Pons (tissue), 1 donor: ENCODE results near the gene TMEM161A.
A peak's percentile ranks its signal among the peaks of the same experiment; 100 is the strongest.
"Not testable (repeated sequence)": the region's sequence is repeated elsewhere in the genome, so short reads cannot be mapped to it uniquely, and the experiment has no call there.

ENCODE experiments used
- DNase-seq: peaks from one replicate; pipeline ENCODE4 v3.0.0-alpha.2; 2016; ENCODE audit warnings: low spot score

The TMEM161A gene

DNA sequence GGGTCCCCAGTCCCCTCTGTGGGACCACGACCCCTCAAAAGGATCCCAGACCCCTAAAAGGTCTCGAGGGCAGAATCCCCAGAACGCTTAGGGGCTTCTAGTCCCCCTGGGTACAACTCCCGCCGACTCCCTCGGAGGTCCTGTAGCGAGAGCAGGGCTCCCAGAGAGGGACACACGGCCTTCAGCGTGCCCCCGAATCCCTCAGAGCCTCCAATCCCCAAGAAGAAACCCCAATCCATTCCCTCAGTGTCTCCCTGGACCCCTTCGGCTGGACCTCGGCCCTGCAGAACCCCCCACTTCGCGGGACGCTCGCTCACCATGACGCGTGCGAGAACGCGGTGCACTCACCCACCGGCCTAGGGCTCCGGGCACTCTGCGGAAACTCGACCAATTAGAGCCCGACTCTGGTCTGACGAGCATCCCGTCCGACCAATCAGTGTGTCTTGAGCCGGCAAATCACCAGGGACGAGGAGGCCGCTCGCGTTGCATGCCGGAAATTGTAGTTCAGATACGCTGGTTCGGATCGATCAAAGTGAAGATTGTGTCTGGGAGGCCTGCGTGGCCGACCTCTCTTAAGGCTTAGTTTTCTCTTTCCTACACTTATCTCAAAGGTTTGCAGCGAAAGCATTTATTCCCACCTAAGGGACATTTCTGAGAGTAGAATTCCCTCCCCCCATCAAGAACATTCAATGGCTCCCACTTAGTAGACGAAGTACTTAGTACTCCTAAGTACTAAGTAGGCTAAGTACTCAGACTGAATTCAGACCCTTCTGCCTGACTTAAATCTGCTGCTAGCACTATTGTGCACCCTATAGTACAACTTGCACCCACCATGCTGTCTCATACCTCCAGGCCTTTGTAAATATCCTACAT, at the start of gene TMEM161A:
Gene TMEM161A (minus strand): TSS at position 370 of the 873 bp plus-strand sequence. CDS start 50 bp downstream, at position 320.
- DNase-seq, result peak; percentile 96

DNA sequence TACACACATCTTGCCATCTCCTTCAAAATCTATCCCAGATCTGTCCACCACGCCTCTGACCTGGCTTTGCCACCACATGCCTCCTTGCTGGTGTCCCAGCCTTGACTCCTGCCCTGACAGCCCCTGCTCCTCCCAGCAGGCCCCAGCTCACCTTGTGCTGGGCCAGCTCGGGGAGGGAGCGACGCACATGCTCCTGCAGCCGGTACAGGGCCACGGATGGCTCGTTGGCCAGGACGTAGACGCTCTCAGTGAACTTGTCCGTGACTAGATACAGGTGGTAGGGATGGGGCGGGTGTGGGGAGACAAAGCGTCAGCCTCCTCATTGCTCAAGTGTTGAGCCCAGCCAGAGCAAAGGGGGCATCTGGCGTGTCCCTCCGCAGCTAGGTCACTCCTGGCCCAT, 48.5 kb upstream of the TMEM161A start:
- DNase-seq, result no peak

DNA sequence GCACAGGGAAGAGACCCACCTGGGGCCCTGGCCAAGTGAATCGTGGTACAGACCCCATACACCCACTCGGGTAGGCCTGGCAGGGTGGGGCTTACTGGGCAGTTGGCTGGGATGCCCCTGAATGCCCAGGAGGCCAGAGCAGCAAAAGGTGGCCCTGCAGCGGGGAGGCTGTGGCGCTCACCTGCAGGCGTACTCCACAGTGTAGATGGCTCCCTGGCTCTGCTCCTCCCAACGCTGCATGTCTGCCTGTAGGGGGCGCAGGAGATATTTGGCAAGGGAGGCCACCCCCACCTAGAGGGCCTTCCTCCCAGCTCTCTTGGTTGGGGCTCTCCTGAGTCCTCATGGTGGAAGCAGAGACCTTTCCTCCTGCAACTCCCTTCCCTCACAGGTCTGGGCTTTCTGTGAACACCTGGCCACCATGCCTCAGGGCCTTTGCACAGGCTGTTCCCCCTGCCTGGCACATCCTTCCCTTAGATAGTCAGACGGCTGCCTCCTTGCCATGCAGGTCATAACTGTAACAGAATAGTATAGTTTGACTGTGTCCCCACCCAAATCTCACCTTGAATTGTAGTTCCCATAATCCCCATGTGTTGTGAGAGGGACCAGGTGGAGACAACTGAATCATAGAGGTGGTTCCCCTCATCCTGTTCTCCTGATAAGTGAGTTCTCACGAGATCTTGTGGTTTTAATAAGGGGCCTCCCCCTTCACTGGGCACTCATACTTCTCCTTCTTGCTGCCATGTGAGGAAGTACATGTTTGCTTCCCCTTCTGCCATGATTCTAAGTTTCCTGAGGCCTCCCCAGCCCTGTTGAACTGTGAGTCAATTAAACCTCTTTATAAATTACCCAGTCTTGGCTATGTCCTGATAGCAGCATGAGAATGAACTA, 47.8 kb upstream of the TMEM161A start:
- DNase-seq, result no peak

DNA sequence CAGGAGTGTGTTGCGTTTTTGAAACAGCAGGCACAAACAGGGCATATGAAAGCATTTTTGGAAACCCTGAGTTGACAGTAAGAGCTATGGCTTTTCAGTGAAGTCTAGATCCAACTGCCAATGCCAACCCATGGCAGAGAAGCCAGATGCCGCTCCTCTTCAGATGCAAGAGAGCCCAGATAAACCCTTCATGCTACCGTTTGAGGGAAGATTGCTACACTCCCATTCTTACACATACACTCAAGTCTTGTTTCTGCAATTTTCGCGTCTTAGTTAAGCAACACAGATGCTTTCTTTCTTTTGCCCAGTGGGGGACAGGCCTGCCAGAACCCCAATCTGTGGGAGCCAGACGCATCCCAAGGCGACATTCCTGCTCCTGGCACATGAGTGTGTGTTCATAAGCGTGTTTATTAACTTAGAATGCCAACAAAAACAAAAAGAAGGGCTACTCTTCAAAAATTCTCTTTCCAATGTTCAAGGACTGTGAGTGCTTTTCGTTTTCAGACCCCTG, 43.3 kb upstream of the TMEM161A start:
- DNase-seq, result no peak

DNA sequence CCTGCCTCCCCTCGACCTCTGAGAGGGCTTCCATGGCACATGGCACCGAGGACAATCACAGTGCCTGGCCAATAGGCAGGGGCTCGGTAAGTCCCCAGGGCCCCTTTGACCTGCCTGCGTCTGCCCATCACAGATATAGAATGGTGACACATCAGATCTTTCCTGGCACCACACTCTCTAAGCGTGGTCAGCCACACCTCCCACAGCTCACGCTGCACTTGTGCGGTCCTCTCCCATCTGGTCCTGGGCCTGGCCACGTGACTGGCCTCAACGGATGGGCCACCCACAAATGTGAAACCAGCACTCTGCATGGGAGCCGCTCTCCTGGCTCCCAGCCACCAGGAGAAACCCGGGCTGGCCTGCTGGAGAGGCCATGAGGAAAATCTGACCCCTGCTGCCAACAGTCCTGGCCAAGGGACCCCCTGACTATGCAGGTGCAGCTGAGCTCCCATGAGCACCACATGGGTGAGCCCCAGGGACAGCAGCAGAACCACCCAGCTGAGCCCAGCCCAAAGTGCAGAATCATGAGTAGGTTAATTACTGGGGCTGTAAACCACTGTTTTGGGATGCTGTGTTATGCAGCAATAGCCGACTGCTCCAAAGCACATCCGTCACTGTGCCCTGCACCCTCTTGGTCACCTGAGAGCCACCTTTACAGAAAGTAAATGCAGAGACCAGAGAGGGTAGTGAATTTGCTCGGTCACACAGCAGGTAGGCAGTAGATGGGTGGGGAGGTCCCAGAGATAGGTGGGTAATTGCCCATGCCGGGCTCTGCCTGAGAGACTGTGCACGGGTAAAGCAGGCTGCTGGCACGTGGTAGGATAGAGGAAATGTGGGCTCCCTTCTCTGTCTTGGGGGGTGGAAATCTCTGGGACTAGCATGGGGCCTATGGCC, 41.5 kb upstream of the TMEM161A start:
- no peak for DNase-seq

DNA sequence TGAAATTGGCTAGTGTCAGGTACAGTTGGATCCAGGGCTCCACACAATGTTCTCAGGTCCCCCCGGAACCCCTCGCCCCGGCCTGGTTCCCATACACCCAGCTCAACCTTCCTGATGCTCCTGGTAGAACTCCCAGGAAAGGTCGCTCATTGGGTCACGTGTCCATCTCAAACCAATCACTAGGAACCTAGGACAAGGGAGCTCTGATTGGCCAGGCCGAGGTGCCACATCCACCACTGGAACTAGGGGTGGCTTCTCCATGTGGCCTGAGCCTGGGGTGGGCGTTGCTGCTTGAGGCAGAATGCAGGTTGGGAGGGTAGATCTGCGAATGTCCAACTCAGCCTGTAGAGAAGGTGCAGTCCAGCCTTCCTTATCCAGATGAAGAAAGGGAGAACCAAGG, 38.7 kb upstream of the TMEM161A start:
- no peak for DNase-seq

DNA sequence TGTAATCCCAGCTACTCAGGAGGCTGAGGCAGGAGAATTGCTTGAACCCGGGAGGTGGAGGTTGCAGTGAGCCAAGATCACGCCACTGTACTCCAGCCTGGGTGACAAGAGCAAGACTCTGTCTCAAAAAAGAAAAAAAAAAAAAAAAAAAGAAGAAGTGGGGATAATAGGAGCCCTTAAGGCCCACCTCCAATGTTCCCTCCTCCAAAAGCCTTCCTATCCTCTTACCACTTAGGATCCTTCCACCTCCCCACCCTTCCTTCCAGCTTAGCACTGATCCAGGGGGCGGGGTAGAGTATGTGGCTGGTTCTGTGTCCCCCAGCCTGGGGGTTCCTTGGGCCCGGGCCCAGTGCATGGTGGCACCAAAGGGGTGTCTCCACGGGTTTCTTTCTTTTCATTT, 35.0 kb upstream of the TMEM161A start:
- not testable (repeated sequence) for DNase-seq

DNA sequence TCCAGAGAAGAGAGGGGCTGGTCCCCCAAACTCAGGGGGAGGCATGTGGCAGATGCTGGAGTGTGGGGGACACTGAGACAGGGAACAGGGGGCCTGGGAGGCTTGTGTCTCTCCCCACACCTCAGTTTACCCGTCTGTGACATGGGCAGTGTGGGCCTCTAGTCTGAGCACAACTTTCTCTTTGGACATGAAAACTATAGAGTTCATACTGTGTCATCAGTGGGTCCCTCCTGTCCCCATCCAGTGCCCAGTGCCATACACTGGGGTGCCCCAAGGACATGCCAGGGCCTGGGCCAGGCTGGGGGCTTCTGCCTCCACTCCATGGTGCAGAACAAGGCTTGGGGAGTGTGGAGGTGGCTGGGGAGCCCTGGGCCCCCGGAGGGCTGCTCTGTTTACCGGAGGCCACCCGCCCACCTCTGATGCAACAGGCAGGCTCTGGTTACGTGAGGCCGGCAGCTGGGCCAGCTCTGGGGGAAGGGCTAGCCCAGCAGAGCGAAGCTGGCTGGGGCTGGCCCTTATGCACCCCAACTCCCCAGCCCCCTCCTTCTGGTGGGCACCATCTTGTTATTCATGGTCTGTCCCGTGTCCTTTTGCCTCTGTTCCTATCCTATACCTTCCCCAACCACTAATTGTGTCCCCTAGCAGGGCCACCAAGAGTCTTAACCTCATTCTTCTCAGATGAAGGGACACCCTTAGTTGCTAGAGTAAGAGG, 33.7 kb upstream of the TMEM161A start:
- no peak for DNase-seq

DNA sequence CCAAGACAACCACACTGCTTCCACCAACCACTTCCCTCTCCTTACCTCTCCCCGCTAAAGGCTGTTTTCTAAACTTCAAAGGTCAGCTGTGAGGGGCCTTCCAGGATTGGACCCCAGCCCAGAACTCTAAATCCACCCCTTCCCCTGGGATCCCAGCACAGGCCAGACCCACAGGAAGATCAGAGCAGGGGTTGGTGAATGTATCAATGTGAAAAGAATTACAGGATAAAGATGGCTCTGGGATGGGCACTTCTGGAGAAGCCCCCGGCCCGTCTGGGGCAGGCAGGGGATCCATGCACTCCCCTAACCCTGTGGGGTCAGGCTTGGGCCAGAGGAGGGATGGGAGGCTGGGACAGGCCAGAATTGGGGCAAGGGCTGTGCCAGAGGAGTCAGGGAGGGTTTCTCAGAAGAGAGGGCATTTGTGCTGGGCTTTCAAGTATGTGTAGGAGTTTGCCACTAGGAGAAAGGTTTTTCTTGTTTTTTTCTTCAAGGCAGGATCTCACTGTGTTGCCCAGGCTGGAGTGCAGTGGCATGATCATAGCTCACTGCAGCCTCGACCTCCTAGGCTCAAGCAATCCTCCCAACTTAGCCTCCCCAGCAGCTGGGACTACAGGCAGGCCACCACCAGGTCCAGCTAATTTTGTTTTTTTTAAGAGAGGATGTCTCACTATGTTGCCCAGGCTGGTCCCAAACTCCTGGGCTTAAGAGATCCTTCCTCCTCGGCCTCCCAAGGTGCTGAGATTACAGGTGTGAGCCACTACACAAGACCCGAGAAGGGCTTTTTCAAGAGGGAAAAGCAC, 32.8 kb upstream of the TMEM161A start:
- DNase-seq, result no peak

DNA sequence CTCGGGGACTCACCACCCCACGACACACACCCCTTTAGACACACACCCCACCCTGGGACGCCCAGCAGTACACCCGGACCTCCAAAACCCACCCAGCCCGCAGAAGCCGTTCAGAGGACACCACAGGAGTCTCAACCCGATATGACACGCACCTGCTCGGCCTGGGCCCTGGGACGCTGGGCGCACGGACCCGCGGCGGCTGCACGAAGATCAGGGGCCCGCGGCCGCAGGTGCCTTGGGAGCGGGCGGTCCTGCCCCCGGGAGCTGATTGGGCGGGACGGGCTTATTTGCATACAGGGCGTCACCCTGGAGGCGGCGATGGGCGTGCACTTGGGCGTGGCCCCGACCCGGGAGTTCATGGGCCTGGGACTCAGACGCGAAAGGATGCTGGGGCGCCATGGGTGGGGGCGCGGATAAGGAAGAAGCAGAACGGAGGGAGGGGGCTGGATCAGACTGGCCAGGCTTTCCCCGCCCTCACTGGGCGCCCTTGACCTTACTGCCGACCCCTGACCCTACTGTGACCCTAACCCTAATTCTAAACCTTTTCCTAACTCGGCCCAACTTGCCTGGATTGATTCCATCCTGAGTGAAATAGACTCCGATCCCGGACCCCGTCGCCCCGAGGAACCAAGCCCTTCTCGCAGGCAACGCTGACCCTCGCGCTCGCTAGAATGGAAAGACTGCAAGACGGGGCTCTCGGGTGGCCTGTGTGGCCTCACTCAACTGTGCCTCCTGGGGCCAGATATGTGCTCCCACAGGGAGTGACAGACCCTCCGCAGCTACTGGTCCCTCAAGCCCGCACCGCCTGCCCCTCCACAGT, 32.0 kb upstream of the TMEM161A start, which contains the start of gene MEF2B:
Gene MEF2B (minus strand): TSS at position 211 of the 820 bp plus-strand sequence. CDS start 19,528 bp downstream, outside the sequence.
- DNase-seq, result no peak

DNA sequence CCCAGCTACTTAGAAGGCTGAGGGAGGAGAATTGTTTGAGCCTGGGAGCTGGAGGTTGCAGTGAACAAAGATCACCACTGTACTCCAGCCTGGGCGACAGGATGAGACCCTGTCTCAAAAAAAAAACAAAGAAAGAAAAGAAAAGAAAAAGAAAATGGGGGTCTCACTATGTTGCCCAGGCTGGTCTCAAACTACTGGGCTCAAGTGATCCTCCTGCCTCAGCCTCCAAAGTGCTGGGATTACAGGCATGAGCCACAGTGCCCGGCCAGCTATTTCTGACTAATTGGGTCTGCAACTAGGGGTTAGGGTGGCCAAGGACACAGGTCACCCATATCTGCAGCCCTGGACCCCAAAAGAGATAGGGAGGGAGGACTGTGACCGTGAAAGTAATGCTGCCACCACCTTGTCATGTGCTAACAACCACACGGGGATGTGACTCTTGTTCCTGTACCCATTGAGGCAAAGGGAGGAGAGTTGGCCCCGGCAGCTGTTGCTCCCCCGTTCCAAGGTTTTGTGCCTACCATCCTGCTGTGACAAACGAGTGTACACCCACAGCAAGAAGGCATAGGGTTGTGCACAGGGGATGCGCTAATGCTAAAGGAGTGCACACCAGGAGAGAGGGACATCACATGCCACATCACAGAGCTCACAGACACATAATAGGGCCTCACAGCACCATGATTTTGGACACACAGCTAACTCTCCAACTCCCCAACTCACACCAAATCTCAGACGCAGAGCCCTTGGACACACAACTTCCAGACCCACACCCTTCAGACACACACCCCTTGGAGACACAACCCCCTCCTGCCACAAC, 31.2 kb upstream of the TMEM161A start:
- no peak for DNase-seq

- no peak for DNase-seq
Measured at GRCh38 chr19:19167612-19168011, 29.3 kb upstream of the TMEM161A start.

DNA sequence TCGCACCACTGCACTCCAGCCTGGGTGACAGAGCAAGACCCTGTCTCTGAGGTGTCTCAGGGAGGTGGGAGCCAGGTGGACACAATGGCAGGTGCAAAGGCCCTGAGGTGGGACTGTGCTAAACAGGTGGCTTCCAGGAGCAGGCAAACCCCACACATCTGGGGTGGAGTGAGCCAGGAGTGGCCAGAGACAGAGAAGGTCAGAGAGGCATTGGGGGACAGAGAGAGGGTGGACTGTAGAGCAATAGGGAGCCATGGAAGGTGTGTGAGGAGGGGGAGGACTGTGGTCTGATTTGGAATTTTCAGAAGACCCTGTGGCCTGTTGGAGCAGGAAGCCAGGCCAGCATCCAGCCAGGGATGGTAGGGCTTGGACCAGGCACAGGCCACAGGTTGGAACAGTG, 27.1 kb upstream of the TMEM161A start:
- no peak for DNase-seq

GRCh38 chr19:19162495-19162894, 24.2 kb upstream of the TMEM161A start:
- DNase-seq, result no peak

DNA sequence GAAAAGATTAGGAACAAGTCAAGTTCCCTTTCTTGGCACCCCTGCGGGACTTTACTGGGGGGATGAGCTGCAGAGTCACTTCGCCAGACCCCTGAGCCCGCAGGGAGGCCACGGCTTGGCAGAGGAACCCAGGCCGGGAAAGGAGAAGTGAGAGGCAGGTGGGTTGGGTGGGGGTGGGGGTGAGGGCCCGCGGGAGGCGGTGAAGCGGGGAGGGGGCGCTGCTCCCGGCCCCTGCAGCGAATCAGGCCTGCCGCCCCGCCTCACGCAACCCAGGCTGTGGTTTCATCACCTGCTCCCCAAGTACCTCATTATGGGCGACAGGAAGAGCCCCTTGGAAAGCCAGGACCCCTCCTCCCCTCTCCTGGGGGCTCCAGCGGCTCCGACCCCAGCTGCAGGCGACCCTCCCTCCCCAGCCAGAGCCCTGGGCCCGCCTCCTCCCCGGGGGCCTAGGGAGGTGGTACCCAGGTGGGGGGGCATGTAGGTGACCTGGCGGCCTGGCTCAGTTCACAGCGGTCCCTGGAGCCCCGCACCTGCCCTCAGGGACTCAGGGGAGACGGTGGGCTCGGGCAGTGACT, 22.3 kb upstream of the TMEM161A start:
- no peak for DNase-seq

DNA sequence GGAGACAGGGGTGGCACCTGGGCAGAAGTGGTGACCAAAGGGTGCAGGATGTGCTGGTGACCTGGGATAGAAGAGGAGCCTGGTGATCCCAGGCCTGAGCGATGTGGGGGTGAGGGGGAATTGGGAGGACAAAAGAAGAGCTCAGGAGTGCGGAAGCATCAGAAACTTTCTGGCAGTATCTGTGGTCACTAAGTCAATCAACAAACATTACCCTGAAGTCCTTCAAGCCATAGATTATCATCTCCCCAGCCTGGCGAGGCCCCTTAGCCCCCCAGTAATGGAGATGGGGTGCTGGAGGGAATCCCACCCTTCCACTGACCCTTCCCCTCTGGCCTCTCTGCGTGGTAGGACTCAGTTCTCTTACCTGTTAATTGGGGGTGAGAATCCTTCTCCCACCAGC, 21.3 kb upstream of the TMEM161A start:
- DNase-seq, result no peak

- DNase-seq, result no peak
Measured at GRCh38 chr19:19157808-19158207, 19.5 kb upstream of the TMEM161A start.
